IPS-20b (cell line): ENCODE results near the gene P2RY14.

ENCODE experiments used
- H3K27ac ChIP-seq: one replicate; pipeline ENCODE4 v1.5.1; 2013; ENCODE audit warnings: low read length
- H3K27me3 ChIP-seq: 2 replicates; pipeline ENCODE4 v1.6.1; 2013; ENCODE audit warnings: mild to moderate bottlenecking, low read length, inconsistent platforms; ENCODE audit not compliant: insufficient read depth
- H3K36me3 ChIP-seq: 2 replicates; pipeline ENCODE4 v1.6.1; 2013; ENCODE audit warnings: low read depth, mild to moderate bottlenecking, inconsistent platforms, low read length, moderate library complexity; ENCODE audit not compliant: insufficient read depth
- H3K4me1 ChIP-seq: 2 replicates; pipeline ENCODE4 v1.6.1; 2013; ENCODE audit warnings: mild to moderate bottlenecking, control low read depth, inconsistent platforms, low read length, moderate library complexity; ENCODE audit not compliant: insufficient read depth
- H3K4me3 ChIP-seq: 2 replicates; pipeline ENCODE4 v1.5.1; 2013; ENCODE audit warnings: mild to moderate bottlenecking, low read length, inconsistent platforms
- H3K9ac ChIP-seq: 2 replicates; pipeline ENCODE4 v1.6.1; 2013; ENCODE audit warnings: low read depth, mild to moderate bottlenecking, inconsistent platforms, low read length, moderate library complexity
- H3K9me3 ChIP-seq: 2 replicates; pipeline ENCODE4 v1.6.1; 2013; ENCODE audit warnings: mild to moderate bottlenecking, low read depth, low read length, inconsistent platforms; ENCODE audit not compliant: insufficient read depth

Gene P2RY14

GRCh38 chr3:151314137-151314536 is 35.8 kb upstream of the P2RY14 start:
- Histone ChIP-seq H3K4me1 (peaks cover 30% of the 10 kb centered on the region), H3K9ac (no peak overlapping the region), H3K27me3 (no peaks in the 10 kb centered on the region), H3K4me3 (no peak overlapping the region), H3K36me3 (no peaks in the 10 kb centered on the region), H3K27ac (no peak overlapping the region), H3K9me3 (no peaks in the 10 kb centered on the region)

- Histone ChIP-seq H3K36me3 (no peaks in the 10 kb centered on the region), H3K4me3 (no peak overlapping the region), H3K9ac (no peak overlapping the region), H3K4me1 (peaks cover 22% of the 10 kb centered on the region), H3K27ac (no peak overlapping the region), H3K27me3 (no peaks in the 10 kb centered on the region), H3K9me3 (no peaks in the 10 kb centered on the region)
Measured at GRCh38 chr3:151312972-151313371, 34.6 kb upstream of the P2RY14 start.

GRCh38 chr3:151309566-151309965 is 31.2 kb upstream of the P2RY14 start:
- peaks cover 42% of the 10 kb centered on the region for H3K4me1 ChIP-seq
- H3K27me3 ChIP-seq: no peaks in the 10 kb centered on the region

GRCh38 chr3:151307583-151308488 is 29.5 kb upstream of the P2RY14 start:
- H3K27ac ChIP-seq: no peak overlapping the region
- H3K4me3 ChIP-seq: no peak overlapping the region
- H3K9ac ChIP-seq: peak overlapping the region; percentile 10; the same call in 1 of the 2 replicates
- H3K4me1 ChIP-seq: peaks cover 37% of the 10 kb centered on the region
- no peaks in the 10 kb centered on the region for H3K27me3 ChIP-seq
- no peaks in the 10 kb centered on the region for H3K9me3 ChIP-seq
- no peaks in the 10 kb centered on the region for H3K36me3 ChIP-seq

More at GRCh38 chr3:151309566-151309965, 31.2 kb upstream of the P2RY14 start:
- Histone ChIP-seq H3K9me3 (no peaks in the 10 kb centered on the region), H3K27ac (no peak overlapping the region), H3K9ac (no peak overlapping the region), H3K36me3 (no peaks in the 10 kb centered on the region), H3K4me3 (no peak overlapping the region)

- Histone ChIP-seq H3K4me1 (peaks cover 34% of the 10 kb centered on the region), H3K9ac (peak overlapping the region; percentile 10; the same call in 1 of the 2 replicates), H3K36me3 (no peaks in the 10 kb centered on the region), H3K27me3 (no peaks in the 10 kb centered on the region), H3K4me3 (no peak overlapping the region), H3K27ac (no peak overlapping the region), H3K9me3 (no peaks in the 10 kb centered on the region)
Measured at GRCh38 chr3:151307131-151307530, 28.8 kb upstream of the P2RY14 start.

GRCh38 chr3:151306168-151306810 is 27.9 kb upstream of the P2RY14 start:
- Histone ChIP-seq H3K36me3 (no peaks in the 10 kb centered on the region), H3K27ac (no peak overlapping the region), H3K27me3 (no peaks in the 10 kb centered on the region), H3K4me3 (no peak overlapping the region), H3K9ac (no peak overlapping the region), H3K4me1 (peaks cover 34% of the 10 kb centered on the region), H3K9me3 (no peaks in the 10 kb centered on the region)

- Histone ChIP-seq H3K9me3 (no peaks in the 10 kb centered on the region), H3K36me3 (no peaks in the 10 kb centered on the region), H3K9ac (no peak overlapping the region), H3K4me1 (peaks cover 34% of the 10 kb centered on the region), H3K4me3 (no peak overlapping the region), H3K27ac (no peak overlapping the region), H3K27me3 (no peaks in the 10 kb centered on the region)
Measured at GRCh38 chr3:151305775-151306151, 27.4 kb upstream of the P2RY14 start.

- 0 out of 2 replicates have a peak overlapping the region, but pooled peaks have one; percentile 16 for H3K4me3 ChIP-seq
- H3K4me1 ChIP-seq: peaks cover 34% of the 10 kb centered on the region
- H3K36me3 ChIP-seq: no peaks in the 10 kb centered on the region
- peak overlapping the region; percentile 42; the same call in 1 of the 2 replicates for H3K9ac ChIP-seq
- H3K27ac ChIP-seq: no peak overlapping the region
- H3K27me3 ChIP-seq: no peaks in the 10 kb centered on the region
- H3K9me3 ChIP-seq: no peaks in the 10 kb centered on the region
Measured at GRCh38 chr3:151305060-151305774, 26.9 kb upstream of the P2RY14 start.

GRCh38 chr3:151303751-151304150 is 25.4 kb upstream of the P2RY14 start:
- Histone ChIP-seq H3K9ac (no peak overlapping the region), H3K27me3 (no peaks in the 10 kb centered on the region), H3K27ac (no peak overlapping the region), H3K36me3 (no peaks in the 10 kb centered on the region), H3K9me3 (no peaks in the 10 kb centered on the region), H3K4me1 (peaks cover 34% of the 10 kb centered on the region), H3K4me3 (no peak overlapping the region)

GRCh38 chr3:151301787-151302186 is 23.4 kb upstream of the P2RY14 start:
- Histone ChIP-seq H3K4me1 (peaks cover 27% of the 10 kb centered on the region), H3K9ac (no peak overlapping the region), H3K27ac (no peak overlapping the region), H3K9me3 (no peaks in the 10 kb centered on the region), H3K4me3 (no peak overlapping the region), H3K36me3 (no peaks in the 10 kb centered on the region), H3K27me3 (no peaks in the 10 kb centered on the region)

- Histone ChIP-seq H3K27ac (no peak overlapping the region), H3K4me1 (peaks cover 14% of the 10 kb centered on the region; the same call in 1 of the 2 replicates), H3K9me3 (no peaks in the 10 kb centered on the region), H3K4me3 (no peak overlapping the region), H3K27me3 (no peaks in the 10 kb centered on the region), H3K36me3 (no peaks in the 10 kb centered on the region), H3K9ac (no peak overlapping the region)
Measured at GRCh38 chr3:151300539-151300938, 22.2 kb upstream of the P2RY14 start.
